ENCODE measurements around the gene NUDT3.
"Not testable (repeated sequence)": the region's sequence is repeated elsewhere in the genome, so short reads cannot be mapped to it uniquely, and the experiment has no call there.

NUDT3 gene

GRCh38 chr6:34384321-34385153, 7.9 kb downstream of the NUDT3 start:
- no peaks in the 10 kb centered on the region for H3K9me3 ChIP-seq (ENCODE audit: control insufficient read depth, low read length)
- no peak overlapping the region for H3K4me3 ChIP-seq (ENCODE audit: insufficient read depth, low read depth, low read length, poor library complexity, severe bottlenecking)
- peaks cover 5% of the 10 kb centered on the region for H3K36me3 ChIP-seq (ENCODE audit: control insufficient read depth, insufficient read depth, low read length)
- H3K27ac ChIP-seq (ENCODE audit: insufficient read depth, low read length, poor library complexity, severe bottlenecking) = no peak overlapping the region
- no peak for DNase-seq
- H3K4me1 ChIP-seq (ENCODE audit: control insufficient read depth, insufficient read depth, low read length, poor library complexity, severe bottlenecking) = no peaks in the 10 kb centered on the region
- H3K27me3 ChIP-seq (replicated peaks; ENCODE audit: control insufficient read depth, insufficient read depth, low read length, poor library complexity, severe bottlenecking) = no peaks in the 10 kb centered on the region

- DNase-seq = no peak
- Histone ChIP-seq H3K27ac (ENCODE audit: insufficient read depth, low read length, poor library complexity, severe bottlenecking) (no peak overlapping the region), H3K4me3 (ENCODE audit: insufficient read depth, low read depth, low read length, poor library complexity, severe bottlenecking) (no peak overlapping the region)
These were observed 8.7 kb downstream of the NUDT3 start for GRCh38 chr6:34383656-34384320.

GRCh38 chr6:34383161-34383631, 9.3 kb downstream of the NUDT3 start:
- Histone ChIP-seq H3K4me1 (ENCODE audit: control insufficient read depth, insufficient read depth, low read length, poor library complexity, severe bottlenecking) (no peaks in the 10 kb centered on the region), H3K4me3 (ENCODE audit: insufficient read depth, low read depth, low read length, poor library complexity, severe bottlenecking) (no peak overlapping the region)
- no peak for DNase-seq

More at GRCh38 chr6:34383656-34384320, 8.7 kb downstream of the NUDT3 start:
- Histone ChIP-seq H3K36me3 (ENCODE audit: control insufficient read depth, insufficient read depth, low read length) (peaks cover 5% of the 10 kb centered on the region), H3K4me1 (ENCODE audit: control insufficient read depth, insufficient read depth, low read length, poor library complexity, severe bottlenecking) (no peaks in the 10 kb centered on the region), H3K9me3 (ENCODE audit: control insufficient read depth, low read length) (no peaks in the 10 kb centered on the region), H3K27me3 (replicated peaks; ENCODE audit: control insufficient read depth, insufficient read depth, low read length, poor library complexity, severe bottlenecking) (no peaks in the 10 kb centered on the region)

GRCh38 chr6:34381081-34381480, 11.4 kb downstream of the NUDT3 start:
- Histone ChIP-seq H3K4me1 (ENCODE audit: control insufficient read depth, insufficient read depth, low read length, poor library complexity, severe bottlenecking) (no peaks in the 10 kb centered on the region), H3K36me3 (ENCODE audit: control insufficient read depth, insufficient read depth, low read length) (peaks cover 5% of the 10 kb centered on the region), H3K27me3 (replicated peaks; ENCODE audit: control insufficient read depth, insufficient read depth, low read length, poor library complexity, severe bottlenecking) (no peaks in the 10 kb centered on the region), H3K27ac (ENCODE audit: insufficient read depth, low read length, poor library complexity, severe bottlenecking) (no peak overlapping the region), H3K4me3 (ENCODE audit: insufficient read depth, low read depth, low read length, poor library complexity, severe bottlenecking) (no peak overlapping the region), H3K9me3 (ENCODE audit: control insufficient read depth, low read length) (no peaks in the 10 kb centered on the region)
- DNase-seq = no peak

More at GRCh38 chr6:34383161-34383631, 9.3 kb downstream of the NUDT3 start:
- peaks cover 5% of the 10 kb centered on the region for H3K36me3 ChIP-seq (ENCODE audit: control insufficient read depth, insufficient read depth, low read length)
- H3K27ac ChIP-seq (ENCODE audit: insufficient read depth, low read length, poor library complexity, severe bottlenecking) = no peak overlapping the region
- H3K9me3 ChIP-seq (ENCODE audit: control insufficient read depth, low read length) = no peaks in the 10 kb centered on the region
- H3K27me3 ChIP-seq (replicated peaks; ENCODE audit: control insufficient read depth, insufficient read depth, low read length, poor library complexity, severe bottlenecking) = no peaks in the 10 kb centered on the region

GRCh38 chr6:34378470-34378869, 14.0 kb downstream of the NUDT3 start:
- Histone ChIP-seq H3K9me3 (ENCODE audit: control insufficient read depth, low read length) (no peaks in the 10 kb centered on the region), H3K27ac (ENCODE audit: insufficient read depth, low read length, poor library complexity, severe bottlenecking) (no peak overlapping the region), H3K27me3 (replicated peaks; ENCODE audit: control insufficient read depth, insufficient read depth, low read length, poor library complexity, severe bottlenecking) (no peaks in the 10 kb centered on the region), H3K36me3 (ENCODE audit: control insufficient read depth, insufficient read depth, low read length) (no peaks in the 10 kb centered on the region), H3K4me3 (ENCODE audit: insufficient read depth, low read depth, low read length, poor library complexity, severe bottlenecking) (no peak overlapping the region), H3K4me1 (ENCODE audit: control insufficient read depth, insufficient read depth, low read length, poor library complexity, severe bottlenecking) (no peaks in the 10 kb centered on the region)
- DNase-seq = no peak

- H3K27me3 ChIP-seq (replicated peaks; ENCODE audit: control insufficient read depth, insufficient read depth, low read length, poor library complexity, severe bottlenecking) = no peaks in the 10 kb centered on the region
These were observed 14.5 kb downstream of the NUDT3 start for GRCh38 chr6:34377984-34378383.

GRCh38 chr6:34377571-34377970, 14.9 kb downstream of the NUDT3 start:
- H3K4me3 ChIP-seq (ENCODE audit: insufficient read depth, low read depth, low read length, poor library complexity, severe bottlenecking); H3K4me1 ChIP-seq (ENCODE audit: control insufficient read depth, insufficient read depth, low read length, poor library complexity, severe bottlenecking); H3K36me3 ChIP-seq (ENCODE audit: control insufficient read depth, insufficient read depth, low read length); H3K27ac ChIP-seq (ENCODE audit: insufficient read depth, low read length, poor library complexity, severe bottlenecking); H3K9me3 ChIP-seq (ENCODE audit: control insufficient read depth, low read length); DNase-seq; H3K27me3 ChIP-seq (replicated peaks; ENCODE audit: control insufficient read depth, insufficient read depth, low read length, poor library complexity, severe bottlenecking): not testable (repeated sequence)

More at GRCh38 chr6:34377984-34378383, 14.5 kb downstream of the NUDT3 start:
- Histone ChIP-seq H3K9me3 (ENCODE audit: control insufficient read depth, low read length) (no peaks in the 10 kb centered on the region), H3K27ac (ENCODE audit: insufficient read depth, low read length, poor library complexity, severe bottlenecking) (no peak overlapping the region), H3K4me1 (ENCODE audit: control insufficient read depth, insufficient read depth, low read length, poor library complexity, severe bottlenecking) (no peaks in the 10 kb centered on the region), H3K36me3 (ENCODE audit: control insufficient read depth, insufficient read depth, low read length) (no peaks in the 10 kb centered on the region), H3K4me3 (ENCODE audit: insufficient read depth, low read depth, low read length, poor library complexity, severe bottlenecking) (no peak overlapping the region)
- DNase-seq = no peak

GRCh38 chr6:34375833-34376232, 16.6 kb downstream of the NUDT3 start:
- no peak for DNase-seq
- Histone ChIP-seq H3K27me3 (replicated peaks; ENCODE audit: control insufficient read depth, insufficient read depth, low read length, poor library complexity, severe bottlenecking) (no peaks in the 10 kb centered on the region), H3K27ac (ENCODE audit: insufficient read depth, low read length, poor library complexity, severe bottlenecking) (no peak overlapping the region), H3K4me1 (ENCODE audit: control insufficient read depth, insufficient read depth, low read length, poor library complexity, severe bottlenecking) (no peaks in the 10 kb centered on the region), H3K9me3 (ENCODE audit: control insufficient read depth, low read length) (no peaks in the 10 kb centered on the region), H3K4me3 (ENCODE audit: insufficient read depth, low read depth, low read length, poor library complexity, severe bottlenecking) (no peak overlapping the region), H3K36me3 (ENCODE audit: control insufficient read depth, insufficient read depth, low read length) (no peaks in the 10 kb centered on the region)

- Histone ChIP-seq H3K27ac (ENCODE audit: insufficient read depth, low read length, poor library complexity, severe bottlenecking) (no peak overlapping the region), H3K36me3 (ENCODE audit: control insufficient read depth, insufficient read depth, low read length) (no peaks in the 10 kb centered on the region), H3K9me3 (ENCODE audit: control insufficient read depth, low read length) (no peaks in the 10 kb centered on the region), H3K4me1 (ENCODE audit: control insufficient read depth, insufficient read depth, low read length, poor library complexity, severe bottlenecking) (no peaks in the 10 kb centered on the region), H3K27me3 (replicated peaks; ENCODE audit: control insufficient read depth, insufficient read depth, low read length, poor library complexity, severe bottlenecking) (no peaks in the 10 kb centered on the region), H3K4me3 (ENCODE audit: insufficient read depth, low read depth, low read length, poor library complexity, severe bottlenecking) (no peak overlapping the region)
- no peak for DNase-seq
These were observed 18.0 kb downstream of the NUDT3 start for GRCh38 chr6:34374508-34374907.

GRCh38 chr6:34374069-34374468, 18.4 kb downstream of the NUDT3 start:
- no peak for DNase-seq
- Histone ChIP-seq H3K27me3 (replicated peaks; ENCODE audit: control insufficient read depth, insufficient read depth, low read length, poor library complexity, severe bottlenecking) (no peaks in the 10 kb centered on the region), H3K36me3 (ENCODE audit: control insufficient read depth, insufficient read depth, low read length) (no peaks in the 10 kb centered on the region), H3K4me3 (ENCODE audit: insufficient read depth, low read depth, low read length, poor library complexity, severe bottlenecking) (no peak overlapping the region), H3K4me1 (ENCODE audit: control insufficient read depth, insufficient read depth, low read length, poor library complexity, severe bottlenecking) (no peaks in the 10 kb centered on the region), H3K9me3 (ENCODE audit: control insufficient read depth, low read length) (no peaks in the 10 kb centered on the region), H3K27ac (ENCODE audit: insufficient read depth, low read length, poor library complexity, severe bottlenecking) (no peak overlapping the region)

Data from effector memory CD4-positive, alpha-beta T cell (primary cell).